Omental fat pad (tissue), 4 donors: ENCODE measurements around the gene UROC1. TPM values are rescaled to one million over a fixed set of nuclear protein-coding genes. Genes with fewer than 3 reads are reported as not detected.

Experiments
- ATAC-seq: fragments of 150-250 bp; one replicate; pipeline ENCODE4 v1.9.1; 2016; ENCODE audit warnings: mild to moderate bottlenecking, moderate library complexity; ENCODE audit not compliant: low FRiP score
- DNase-seq: peaks from one replicate; pipeline ENCODE4 v3.0.0-alpha.2; 2019; ENCODE audit warnings: low spot score
- total RNA-seq, 4 donors: library from RNA; depleted of rRNA; stranded (reverse); fragments of >200 nt; gene quantifications; one replicate each; pipeline ENCODE4 v1.1.0, GENCODE V29; 2016
- TF ChIP-seq, protein P1 (sequence below), 3 donors: fragments of 450-650 bp; IDR thresholded peaks; one replicate each; pipeline ENCODE4 v1.5.1; 2016 to 2017; ENCODE audit warnings: antibody characterized with exemption in 3 of 3, mild to moderate bottlenecking in 3 of 3, moderate library complexity in 2 of 3

UROC1 gene
- total RNA-seq, 4 donors from 2014 or later: not detected

- ATAC-seq: no peak
- TF ChIP-seq, protein P1, sequence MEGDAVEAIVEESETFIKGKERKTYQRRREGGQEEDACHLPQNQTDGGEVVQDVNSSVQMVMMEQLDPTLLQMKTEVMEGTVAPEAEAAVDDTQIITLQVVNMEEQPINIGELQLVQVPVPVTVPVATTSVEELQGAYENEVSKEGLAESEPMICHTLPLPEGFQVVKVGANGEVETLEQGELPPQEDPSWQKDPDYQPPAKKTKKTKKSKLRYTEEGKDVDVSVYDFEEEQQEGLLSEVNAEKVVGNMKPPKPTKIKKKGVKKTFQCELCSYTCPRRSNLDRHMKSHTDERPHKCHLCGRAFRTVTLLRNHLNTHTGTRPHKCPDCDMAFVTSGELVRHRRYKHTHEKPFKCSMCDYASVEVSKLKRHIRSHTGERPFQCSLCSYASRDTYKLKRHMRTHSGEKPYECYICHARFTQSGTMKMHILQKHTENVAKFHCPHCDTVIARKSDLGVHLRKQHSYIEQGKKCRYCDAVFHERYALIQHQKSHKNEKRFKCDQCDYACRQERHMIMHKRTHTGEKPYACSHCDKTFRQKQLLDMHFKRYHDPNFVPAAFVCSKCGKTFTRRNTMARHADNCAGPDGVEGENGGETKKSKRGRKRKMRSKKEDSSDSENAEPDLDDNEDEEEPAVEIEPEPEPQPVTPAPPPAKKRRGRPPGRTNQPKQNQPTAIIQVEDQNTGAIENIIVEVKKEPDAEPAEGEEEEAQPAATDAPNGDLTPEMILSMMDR (IDR thresholded peaks at IDR 0.05): no peak
- peak; percentile 10 for DNase-seq
Observed at GRCh38 chr3:126555795-126556636, 38.4 kb upstream of the UROC1 start.

DNA sequence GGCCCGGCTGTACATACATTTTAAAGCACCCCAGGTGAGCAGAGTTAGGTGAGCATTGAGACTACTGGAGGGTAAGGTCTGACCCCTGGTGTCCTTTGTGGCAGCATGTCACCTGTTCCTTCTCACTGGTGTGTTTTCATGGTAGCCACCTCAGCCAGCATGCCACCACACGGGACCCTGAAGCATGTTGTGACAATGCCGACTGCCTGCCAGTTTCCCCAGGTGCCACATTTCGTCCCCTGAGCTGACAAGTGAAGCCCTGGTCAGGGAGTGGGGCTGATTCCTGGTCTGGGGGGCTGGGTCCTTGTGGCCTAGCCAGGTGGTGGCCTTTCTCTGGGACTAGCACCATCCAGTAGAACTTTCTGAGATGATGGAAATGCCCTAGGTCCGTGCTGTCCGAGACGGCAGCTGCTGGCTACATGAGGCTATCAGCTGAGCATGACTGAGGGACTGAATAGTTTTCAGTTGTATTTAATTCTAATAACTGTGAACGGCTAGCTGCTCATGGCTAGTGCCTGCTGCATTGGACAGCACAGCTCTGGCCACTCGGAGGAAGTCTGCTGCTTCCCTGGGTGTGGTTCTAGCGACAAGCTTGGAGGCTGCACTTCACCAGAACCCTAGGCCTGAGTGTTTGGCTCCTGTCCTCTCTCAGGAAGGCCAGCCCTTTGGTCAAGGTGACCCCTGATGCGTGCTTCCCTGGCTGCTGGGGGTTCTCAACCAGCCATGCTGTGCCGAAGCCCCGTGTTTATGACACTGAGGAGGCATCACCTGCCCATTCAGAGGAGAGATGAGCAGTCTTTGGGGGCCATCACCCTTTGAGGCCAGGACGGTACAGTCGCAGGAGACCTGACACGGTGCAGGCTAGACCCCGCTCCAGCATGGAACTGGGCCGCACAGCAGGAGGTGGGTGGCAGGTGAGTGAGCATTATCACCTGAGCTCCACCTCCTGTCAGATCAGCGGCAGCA is 37.3 kb upstream of the UROC1 start:
- ATAC-seq (no peak), DNase-seq (peak; percentile 13)
- TF ChIP-seq, protein P1 (IDR thresholded peaks at IDR 0.05): no peak

DNA sequence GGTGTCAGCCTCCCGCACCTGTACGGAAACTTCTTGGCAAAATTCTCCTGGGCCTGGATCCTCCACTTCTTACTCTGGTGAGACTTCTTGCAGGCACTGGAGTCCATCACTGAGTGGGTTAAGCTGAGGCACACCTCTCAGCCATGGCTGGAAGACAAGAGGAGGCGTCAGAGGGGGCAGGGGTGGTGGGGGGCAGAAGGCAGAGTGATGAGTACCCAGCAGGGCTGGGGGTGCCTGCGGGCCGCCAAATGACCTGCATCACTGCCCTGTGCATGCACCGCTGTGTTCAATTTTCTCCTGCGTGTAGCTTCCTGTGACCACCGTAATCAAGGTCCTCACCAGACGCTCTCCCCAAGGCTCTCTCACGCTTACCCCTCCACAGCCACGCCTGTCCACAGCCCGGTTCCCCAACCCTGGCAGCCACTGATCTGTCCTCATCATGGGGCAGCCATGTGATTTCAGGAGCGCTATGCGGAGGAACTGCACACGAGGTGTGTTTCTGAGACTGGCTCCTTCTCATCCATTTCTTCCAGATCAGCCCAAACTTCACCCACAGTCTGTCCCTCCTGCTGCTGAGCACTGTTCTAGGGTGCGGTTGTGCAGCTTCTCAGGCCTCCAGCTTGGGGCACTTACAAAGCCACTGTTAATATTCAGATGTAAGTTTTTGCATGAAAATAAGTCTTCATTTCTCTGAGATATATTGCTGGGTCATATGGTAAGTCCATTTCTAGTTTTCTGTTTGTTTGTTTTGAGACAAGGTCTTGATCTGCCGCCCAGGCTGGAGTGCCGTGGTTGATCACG is 35.9 kb upstream of the UROC1 start:
- TF ChIP-seq, protein P1 (IDR thresholded peaks at IDR 0.05): no peak

DNA sequence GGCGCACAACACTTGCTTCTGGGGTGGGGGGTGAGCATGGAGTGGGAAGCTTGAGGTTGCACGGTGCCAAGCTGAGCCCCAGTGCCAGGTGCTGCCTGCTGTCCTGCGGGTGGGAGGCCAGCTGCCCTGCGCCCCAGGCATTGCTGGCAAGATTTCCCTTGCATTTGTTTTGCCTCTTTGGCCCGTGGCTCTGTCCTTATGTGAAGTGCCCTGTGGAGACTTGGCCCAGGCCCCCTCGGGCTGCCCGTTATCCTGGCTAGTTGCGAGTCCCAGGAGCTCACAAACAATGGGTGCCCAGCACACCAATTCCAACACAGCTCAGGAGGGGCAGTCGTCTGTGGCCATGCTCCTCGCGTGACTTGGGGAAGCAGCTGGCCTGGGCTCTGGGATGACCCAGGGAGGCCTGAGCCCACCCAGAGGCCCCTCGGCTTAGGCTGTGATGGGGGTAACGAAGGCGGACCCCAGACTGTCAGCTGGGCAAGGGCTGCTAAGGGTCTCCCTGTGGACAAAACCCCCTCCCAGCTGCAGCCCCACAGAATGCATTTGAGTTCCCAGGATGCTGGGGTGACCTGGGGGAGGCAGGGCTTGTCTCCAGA is 35.2 kb upstream of the UROC1 start:
- TF ChIP-seq, protein P1 (IDR thresholded peaks at IDR 0.05): no peak
- peak; percentile 20 for DNase-seq
- no peak for ATAC-seq

More for the DNA sequence above, 35.9 kb upstream of the UROC1 start:
- DNase-seq (peak; percentile 8), ATAC-seq (no peak)

DNA sequence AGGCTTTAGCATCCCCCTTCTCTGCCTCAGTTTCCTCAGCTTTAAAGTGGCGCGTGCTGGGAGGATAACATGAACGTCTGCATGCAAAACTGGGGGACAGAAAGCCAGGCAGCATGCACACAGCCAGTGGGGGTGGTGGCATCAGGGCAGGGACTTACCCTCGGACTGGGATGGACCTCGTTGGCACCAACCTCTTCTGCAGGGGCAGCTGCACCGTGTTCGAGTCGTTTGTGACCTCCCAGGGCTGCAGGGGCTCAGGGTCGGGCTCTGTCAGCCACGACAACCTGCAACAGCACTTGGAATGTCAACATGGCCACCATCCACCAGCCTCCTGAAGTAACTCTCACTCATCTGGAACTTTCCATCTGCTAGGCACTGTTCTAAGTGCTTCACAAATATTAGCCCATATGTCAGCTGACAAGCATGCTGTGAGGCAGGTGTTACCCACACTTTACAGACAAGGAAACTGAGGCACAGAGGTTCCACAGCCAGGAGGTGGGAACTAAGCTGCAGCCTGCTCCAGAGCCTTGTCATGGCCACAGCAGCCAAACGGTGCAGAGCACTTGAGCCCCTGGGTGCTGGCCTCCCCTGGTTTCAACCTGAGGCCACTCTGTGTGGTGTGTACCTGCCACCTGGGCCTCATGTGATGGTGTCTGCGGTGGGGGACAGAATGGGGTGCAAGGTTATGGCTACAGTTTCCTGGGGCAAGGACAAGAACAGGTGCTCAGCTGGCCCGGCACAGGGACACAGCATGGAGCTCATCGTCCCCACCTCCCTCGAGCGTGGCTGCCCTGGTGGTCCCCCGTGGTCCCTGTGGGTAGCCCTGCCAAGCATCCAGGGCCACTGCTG is 34.5 kb upstream of the UROC1 start:
- peak; percentile 7 for DNase-seq
- TF ChIP-seq, protein P1 (IDR thresholded peaks at IDR 0.05): no peak
- ATAC-seq: no peak
